GM21390 (cell line): ENCODE results near the gene ARL8B.
"Not testable (repeated sequence)": the region's sequence is repeated elsewhere in the genome, so short reads cannot be mapped to it uniquely, and the experiment has no call there.

Experiments used
- ATAC-seq: cut with Tn5 transposase; IDR thresholded peaks from one replicate; pipeline ENCODE4 v1.9.1; 2021; ENCODE audit not compliant: unreplicated experiment

ARL8B gene

DNA sequence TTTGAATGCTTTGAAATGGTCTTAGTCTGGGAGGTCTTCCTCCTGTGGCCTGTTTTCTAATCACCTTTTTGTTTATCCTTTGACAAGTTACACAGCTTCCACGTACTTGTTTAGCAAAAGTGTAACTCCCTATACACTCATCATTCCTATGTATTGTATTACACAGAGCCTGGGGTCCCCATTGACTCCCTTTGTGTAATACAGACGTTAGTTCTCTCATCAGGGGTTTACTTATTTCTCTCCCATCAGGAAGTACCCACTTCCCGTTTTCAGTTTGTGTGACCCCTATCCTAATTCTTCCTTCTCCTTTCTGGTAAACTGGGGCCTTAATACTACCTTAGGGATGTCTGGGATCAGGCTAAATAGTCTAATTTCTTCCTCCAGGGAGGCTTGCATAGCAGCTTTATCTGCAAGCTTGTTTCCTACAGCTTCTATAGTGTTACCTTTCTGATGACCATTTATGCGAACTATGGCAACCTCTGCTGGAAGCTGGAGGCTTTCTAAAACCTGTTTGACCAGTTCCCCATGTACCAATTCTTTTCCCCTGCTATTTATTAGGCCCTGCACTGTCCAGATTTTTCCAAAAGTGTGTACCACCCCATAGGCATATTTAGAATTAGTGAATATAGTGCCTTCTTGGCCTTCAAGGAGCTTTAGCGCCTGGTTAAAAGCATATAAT, 22.4 kb downstream of the ARL8B start:
- ATAC-seq = no peak

DNA sequence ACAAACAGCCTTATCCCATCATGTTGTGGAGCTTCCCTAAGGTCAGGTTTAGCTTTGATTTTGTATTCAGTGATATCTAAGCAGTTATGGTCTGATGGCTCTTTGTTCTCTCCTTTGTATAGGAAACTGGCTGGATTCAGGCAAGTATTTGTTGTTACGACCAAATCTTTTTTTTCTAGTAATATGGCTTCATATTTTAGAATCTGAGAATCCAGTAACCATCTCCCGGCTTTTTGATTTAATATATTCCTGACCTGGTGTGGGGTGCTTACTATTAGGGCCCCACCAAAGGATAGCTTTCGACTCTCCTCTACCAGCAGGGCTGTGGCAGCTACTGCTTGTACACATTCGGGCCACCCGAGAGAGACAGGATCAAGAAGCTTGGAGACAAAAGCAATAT, 23.0 kb downstream of the ARL8B start:
- no peak for ATAC-seq

DNA sequence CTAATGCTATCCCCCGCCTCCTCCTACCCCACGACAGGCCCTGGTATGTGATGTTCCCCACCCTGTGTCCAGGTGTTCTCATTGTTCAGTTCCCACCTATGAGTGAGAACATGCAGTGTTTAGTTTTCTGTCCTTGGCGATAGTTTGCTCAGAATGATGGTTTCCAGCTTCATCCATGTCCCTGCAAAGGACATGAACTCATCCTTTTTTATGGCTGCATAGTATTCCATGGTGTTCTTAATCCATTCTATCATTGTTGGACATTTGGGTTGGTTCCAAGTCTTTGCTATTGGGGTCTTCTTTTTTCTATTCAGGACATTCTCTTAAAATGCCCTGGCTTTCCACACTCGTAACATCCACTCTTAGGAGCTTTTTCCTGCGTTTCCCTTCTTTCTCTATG, 25.1 kb downstream of the ARL8B start:
- ATAC-seq = not testable (repeated sequence)

DNA sequence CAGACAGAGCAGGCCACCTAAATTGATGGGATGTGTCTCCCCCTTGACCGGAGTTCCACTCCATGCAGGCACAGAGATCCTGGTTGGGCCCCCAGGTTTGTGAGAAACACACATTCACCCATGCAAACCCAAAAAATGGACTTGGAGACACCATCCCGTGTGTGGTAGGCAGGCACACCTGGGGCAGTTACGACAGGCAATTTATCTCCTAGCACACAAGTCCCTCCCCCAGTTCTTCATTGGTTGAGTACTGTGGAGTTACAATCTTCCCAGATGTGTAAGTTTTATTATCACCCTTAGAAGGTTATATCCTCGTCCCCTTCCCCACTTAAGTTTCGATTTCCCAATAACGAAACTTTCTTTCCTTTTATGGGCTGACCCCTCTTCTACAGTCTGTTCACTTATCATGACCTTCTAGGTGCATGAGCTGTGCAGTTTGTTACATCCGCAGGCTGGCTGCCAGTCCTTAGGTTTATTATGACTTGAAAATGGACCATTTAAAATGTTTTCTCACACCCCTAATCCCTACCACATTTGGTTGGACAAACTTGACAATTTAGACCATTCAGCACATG, 27.3 kb downstream of the ARL8B start:
- no peak for ATAC-seq

DNA sequence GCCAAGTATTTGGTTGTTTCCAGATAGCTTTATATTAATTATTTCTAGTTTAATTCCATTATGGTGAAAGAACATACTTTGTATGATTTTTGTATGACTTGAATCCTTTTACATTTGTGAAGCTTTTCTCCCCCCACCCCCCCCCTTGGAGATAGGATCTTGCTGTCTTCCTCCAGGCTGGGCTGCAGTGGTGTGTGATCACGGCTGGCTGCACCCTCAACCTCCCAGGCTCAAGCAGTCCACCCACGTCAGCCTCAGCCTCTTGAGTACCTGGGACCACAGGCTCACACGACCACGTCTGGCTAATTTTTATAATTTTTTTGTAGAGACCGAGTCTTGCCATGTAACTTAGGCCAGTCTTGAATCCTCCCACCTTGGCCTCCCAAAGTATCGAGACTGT, 29.5 kb downstream of the ARL8B start:
- ATAC-seq = no peak

DNA sequence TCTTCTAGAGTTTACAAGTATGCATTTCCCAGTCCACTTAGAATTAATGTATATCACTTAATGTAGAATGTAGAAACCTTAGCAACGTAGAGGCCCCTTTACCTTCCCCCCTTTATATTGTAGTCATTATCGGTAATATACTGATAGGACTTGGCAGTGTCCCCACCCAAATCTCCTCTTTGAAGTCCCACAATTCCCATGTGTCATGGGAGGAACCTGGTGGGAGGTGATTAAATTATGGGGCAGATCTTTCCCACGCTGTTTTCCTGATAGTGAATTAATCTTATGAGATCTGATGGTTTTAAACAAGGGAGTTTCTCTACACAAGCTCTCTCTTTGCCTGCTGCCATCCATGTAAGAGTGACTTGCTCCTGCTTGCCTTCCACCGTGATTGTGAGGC, 31.0 kb downstream of the ARL8B start:
- no peak for ATAC-seq

DNA sequence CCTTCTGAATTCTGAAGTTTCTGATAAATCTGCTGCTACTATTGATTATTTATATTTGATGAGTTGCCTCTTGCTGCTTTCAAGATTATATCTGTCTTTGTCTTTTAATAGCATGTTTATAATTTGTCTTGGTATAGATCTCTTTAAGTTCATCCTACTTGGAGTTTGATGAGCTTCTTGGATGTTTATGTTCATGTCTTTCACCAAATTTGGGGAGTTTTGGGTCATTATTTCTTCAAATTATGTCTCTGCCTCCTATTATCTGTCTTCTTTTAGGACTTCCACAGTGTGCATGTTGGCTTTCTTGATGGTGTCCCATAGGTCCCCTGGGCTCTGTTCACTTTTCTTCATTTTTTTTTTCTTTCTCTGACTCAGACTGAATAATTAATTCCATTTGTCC, 33.1 kb downstream of the ARL8B start:
- no peak for ATAC-seq

DNA sequence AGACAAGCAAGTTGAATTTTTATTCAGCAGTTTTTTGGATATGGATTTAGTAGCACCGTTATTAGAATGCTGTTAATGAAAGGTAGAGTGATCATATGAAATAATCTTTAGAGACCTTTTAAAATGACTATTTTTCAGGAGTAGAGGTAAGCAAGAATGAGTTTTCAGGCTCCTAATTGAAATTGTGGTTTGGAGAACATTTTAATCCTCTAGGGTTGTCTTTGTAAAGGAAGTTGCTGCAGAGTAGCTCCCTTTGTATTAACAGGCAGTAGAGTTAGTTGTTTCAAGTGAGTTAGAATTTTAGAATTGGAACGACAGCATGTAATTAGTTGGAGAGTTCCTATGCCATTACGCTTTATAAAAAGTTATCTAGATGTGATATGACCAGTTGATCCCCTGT, 38.2 kb downstream of the ARL8B start:
- ATAC-seq = no peak

DNA sequence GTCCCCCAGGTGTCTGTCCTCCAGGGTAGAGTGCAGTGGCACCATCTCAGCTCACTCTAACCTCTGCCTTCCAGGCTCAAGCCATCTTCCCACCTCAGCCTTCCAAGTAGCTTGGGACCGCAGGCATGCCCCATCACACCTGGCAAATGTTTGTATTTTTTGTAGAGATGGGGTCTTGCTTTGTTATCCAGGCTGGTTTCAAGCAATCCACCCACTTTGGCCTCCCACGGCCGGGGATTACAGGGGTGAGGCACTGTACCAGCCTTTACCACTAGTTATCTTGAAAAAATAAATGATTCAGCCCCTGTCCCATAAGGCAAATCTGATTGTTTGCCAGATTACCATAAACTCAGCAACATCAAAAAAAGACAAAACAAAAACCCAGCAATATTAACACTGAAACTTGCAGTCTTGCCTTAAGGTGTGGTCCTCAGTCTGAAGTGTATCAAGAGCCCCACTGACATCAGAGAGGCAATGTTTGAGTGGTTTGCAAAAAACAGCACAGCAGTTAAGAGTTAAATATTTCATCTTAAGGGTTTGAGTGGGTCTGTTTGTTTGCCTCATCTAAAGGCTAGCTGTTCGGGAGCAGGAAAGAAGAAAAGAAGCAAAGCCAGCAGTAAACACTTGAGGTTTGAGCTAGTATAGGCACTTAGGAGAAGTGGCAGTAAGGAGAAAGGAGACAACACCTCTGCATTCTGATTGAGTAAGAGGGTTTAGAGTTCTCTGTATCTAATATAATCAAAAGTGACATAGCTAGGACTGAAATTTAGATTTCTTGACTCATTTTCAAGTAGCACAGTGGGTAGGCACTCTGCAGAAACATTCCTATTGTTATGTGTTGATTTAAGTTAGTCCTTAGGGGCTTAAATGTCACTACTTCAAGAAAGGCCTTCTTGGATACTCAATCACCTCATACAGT, 39.1 kb downstream of the ARL8B start:
- no peak for ATAC-seq

DNA sequence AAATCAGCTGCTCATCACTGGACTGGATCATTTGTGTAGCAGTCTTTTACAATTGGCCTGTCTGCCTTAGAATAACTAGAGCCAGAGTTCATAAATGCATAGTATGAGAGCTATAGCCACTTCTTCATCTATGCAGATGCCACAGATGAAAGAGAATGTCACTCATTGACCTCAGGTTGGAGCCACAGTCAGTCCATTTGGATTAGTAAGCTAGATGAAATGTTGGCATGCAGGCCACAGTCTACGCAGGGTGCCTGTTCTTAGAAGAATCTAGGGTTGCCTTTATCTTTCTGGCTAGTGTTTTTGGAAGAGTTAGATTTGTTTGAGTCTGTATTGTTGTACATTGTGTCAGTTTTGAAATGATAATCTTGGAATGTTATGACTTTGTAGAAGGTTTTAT, 40.0 kb downstream of the ARL8B start:
- ATAC-seq = no peak

DNA sequence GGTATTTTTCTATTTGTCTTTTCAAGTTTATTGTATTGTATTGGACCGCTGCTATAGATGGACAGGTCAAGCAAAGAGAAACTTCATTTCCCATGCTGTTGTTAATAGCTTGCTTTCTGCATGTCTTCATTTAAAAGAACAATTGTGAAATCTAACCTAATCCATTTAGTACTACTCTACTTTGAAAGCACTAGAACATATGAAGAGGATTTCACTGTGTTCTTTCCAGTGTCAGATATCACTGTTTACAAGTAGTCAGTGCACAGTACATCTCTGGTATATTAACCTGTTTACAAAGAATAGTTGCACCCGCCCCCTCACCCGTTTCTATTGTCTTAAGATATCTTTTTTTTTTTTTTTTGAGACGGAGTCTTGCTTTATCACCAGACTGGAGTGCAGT, 43.6 kb downstream of the ARL8B start:
- ATAC-seq = no peak

DNA sequence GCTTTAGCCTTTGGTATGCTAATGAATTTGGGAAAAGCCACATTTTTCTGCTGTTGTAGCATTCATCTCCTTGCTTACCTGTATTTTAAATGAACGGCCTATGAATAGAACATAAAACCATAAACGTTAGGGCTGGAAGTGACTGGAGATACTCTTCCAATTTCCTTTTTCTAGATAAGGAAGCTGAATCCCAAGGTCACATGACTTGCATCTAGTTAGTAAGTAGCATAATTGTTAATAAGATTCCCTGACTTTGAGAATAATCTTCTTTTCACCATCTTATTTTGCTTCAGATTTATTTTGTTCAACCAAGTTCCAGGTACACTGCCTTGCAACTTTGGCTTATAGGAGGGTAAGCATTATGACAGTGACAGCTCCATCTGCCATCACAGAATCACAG, 44.8 kb downstream of the ARL8B start:
- ATAC-seq = no peak

DNA sequence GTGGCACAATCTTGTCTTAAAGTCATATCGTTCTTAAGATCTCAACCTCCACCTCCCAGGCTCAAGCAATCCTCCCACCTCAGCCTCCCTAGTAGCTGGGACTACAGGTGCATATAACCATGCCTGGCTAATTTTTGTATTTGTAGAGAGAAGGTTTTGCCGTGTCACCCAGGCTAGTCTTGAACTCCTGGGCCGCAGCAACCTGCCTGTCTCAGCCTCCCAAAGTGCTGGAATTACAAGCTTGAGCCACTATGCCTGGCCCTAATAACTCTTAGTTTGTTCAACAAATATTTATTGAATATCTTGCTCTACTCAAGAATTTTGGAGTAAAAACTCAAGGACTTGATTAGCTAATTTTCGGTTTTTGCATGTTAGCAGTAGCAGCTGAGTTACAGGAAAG, 46.0 kb downstream of the ARL8B start:
- ATAC-seq = no peak

DNA sequence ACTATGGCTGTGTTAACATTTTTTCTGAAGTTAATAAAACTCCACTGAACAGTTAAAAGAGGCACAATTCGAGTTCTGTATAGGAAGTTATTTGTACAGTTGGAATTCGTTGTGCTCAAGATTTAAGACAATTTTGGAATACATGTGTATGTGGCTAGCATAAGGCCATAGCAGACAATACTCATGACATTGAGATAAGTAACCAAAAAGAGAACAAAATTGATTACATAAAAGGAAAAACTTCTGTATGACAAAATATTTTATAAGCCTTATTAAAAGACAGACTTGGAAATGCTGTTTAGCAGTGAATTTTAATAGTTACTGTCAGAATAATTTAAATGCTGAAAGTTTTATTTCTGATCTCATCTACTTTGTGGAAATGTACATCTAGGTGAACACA, 47.7 kb downstream of the ARL8B start:
- no peak for ATAC-seq

DNA sequence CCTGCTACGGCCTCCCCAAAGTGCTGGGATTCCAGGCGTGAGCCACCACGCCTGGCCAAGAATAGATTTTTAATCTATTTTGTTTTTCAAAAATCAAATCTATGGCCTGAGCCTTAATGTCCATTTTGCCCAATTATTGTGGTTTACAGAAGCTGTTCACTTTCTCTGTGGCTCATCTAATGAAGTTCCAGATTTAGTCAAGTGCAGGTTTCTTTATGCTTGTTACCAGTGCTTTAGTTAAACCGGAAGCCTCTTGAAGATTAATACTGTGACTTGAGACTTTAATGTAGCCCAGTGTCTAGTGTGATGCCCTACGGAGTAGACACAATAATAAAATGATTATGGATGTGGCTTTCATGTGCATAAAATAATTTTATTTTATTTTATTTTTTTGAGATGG, 48.9 kb downstream of the ARL8B start:
- ATAC-seq = no peak

DNA sequence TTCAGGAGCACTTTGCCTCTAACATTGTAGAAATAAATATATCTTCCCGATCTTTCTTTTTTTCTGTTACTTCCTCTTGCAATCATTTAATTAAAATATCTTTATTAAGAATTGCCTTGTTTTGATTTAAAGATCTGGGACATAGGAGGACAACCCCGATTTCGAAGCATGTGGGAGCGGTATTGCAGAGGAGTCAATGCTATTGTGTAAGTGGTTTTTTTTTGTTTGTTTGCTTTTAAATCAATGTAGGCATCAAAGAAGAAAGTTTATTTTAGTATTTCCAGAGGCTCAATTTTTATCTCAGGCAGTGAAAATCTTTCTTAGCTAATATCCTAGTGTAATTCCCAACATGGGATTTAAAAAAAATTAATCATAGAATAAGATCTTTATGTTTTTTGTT, 49.9 kb downstream of the ARL8B start:
- no peak for ATAC-seq

DNA sequence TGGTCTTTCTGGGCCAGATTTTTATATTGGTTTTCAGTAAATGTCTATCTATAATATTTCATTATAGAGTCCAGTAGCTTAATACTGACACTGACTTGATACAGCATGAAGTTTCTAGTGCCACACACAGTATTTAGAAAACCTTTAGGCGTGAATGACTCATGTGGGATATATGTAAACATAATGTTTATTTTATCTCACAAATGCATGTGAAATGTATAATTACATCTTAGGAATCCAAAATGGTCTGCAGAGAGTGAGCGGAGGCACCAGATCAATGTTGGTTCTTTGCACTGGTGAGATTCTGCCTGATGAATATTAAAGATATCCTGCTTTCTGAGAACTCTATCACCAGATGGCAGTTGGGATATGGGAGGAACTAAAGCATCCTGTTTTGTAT, 56.9 kb downstream of the ARL8B start:
- not testable (repeated sequence) for ATAC-seq

DNA sequence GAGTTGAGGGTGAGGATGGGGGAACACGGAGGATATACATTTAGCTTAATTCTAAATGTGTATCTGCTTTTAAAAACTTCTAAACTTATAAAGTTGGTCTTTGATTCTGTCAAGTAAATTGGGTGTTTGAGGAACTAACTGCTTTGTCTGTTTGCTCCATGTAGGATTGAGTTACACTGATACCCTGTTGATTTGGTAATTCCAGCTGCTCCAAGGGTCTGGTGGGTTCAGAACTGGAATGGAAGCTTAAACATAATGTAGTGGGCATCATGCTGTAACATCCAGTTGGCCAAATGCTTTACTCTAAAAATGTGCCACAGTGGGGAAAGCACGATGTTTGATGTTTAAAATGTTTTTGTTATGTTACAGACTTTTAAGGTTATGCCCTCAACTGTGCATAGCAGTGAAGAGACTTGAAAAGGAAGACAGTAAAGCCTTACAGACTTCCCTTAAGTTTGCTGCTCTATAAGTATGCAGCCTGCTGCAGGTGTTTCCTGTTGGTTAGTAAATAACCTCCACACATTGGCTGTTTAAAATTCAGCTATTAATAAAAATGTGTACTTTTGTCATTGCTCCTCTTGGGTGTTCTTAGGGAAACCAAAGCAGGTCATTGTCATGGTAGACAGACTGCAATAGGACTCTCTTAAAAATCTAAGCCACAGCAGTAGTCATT, 59.5 kb downstream of the ARL8B start:
- peak; percentile 69 for ATAC-seq

DNA sequence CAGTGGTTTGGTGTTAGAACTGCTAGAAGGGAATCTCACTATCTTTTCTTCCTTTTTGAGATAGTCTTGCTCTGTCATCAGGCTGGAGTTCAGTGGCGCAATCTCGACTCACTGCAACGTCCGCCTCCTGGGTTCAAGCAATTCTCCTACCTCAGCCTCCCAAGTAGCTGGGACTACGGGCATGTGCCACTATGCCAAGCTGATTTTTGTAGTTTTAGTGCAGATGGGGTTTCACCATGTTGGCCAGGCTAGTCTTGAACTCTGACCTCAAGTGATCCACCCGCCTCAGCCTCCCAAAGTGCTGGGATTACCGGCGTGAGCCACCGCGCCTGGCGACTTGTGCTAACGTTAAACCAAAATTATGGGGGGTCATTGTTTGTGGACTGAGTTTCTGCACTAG, 61.6 kb downstream of the ARL8B start:
- ATAC-seq = not testable (repeated sequence)

DNA sequence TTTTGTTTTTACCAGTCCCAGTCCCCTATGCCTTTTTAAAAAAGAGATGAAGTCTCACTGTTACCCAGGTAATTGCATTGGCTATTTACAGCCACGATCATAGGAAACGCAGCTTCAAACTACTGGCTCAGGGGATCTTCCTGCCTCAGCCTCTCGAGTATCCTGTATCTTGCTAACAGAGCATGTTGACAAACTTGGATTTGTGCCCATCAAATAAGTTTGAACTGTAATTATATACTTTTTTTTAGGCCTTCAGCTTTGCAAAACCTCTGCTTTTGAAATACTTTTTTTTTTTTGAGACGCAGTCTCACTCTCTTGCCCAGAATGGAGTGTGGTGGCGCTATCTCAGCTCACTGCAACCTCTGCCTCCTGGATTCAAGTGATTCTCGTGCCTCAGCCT, 62.4 kb downstream of the ARL8B start:
- ATAC-seq = no peak

DNA sequence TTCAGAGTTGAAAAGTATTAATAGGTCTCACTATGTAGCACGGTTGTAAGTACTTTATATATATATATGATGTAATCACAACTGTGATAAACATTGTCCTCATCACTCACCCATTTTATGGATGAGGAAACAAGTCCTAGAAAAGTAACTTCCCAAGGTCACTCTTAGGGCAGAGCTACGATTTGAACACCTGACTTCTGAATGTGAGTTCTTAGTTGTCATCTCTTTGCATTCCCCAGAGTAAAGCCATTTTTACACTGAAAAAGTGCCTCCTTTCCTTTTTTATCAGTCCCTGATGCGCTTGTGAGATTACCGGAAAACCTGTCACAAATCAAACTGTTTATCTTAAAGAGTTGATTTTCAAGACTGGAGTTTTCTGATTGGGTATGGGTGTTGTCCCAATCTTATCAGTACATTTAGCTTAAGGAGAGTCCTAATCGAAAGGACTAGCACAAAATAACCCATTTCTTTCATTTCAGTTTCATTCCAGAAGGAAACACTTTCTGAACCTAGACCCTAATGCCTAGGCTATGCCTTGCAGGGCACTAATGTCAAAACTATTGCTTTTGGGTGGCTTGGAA, 63.1 kb downstream of the ARL8B start:
- no peak for ATAC-seq
